ENCODE data around the gene CTTNBP2NL. TPM values are rescaled to one million over a fixed set of nuclear protein-coding genes. Genes with fewer than 3 reads are reported as not detected.
"Not testable (repeated sequence)": the region's sequence is repeated elsewhere in the genome, so short reads cannot be mapped to it uniquely, and the experiment has no call there.

CTTNBP2NL gene
- total RNA-seq, 3 donors from 2014 or later = 0.81 to 1.2 (median 1.1) TPM

DNA sequence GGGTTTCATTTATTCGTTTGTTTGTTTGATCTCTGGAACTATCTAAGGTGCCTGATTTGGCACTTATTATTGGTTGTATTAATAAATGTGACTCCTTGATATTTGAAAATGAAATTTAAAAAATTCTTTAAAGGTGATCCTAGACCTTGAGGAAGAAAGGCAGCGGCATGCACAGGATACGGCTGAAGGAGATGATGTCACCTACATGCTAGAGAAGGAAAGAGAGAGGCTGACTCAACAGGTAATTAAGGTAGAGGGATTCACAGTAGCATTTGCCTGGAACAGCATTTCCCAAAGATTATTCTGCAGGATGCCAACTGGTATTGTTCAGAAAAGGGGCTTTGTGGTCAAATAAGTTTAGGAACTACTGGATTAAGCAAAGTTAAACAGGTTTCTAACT lies 58.3 kb downstream of the CTTNBP2NL start:
- Mint-ChIP-seq H3K27me3 (ENCODE audit: low read depth) (peaks cover 5% of the 10 kb centered on the region), H3K4me3 (no peak overlapping the region), H3K36me3 (ENCODE audit: insufficient read depth) (no peaks in the 10 kb centered on the region), H3K4me1 (ENCODE audit: low read depth) (no peaks in the 10 kb centered on the region), H3K9me3 (no peaks in the 10 kb centered on the region)
- DNase-seq (no peak), ATAC-seq (no peak)

DNA sequence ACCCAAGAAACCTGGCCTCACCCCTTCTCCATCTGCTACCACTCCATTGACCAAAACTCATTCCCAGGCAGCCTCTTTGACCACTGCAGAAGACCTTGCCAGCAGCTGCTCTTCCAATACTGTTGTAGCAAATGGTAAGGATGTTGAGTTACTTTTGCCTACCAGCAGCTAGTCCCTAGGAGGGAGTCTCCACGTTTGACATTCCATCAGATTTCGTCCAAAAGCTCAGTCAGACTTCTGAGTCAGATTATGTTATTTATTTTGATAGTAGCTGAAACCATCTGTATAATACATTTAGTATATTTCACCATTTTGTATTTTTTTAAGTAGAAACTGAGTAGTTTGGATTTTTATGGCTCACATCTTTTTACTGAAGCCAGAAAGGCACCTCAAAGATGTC lies 61.2 kb downstream of the CTTNBP2NL start:
- peaks cover 5% of the 10 kb centered on the region for H3K27me3 Mint-ChIP-seq (ENCODE audit: low read depth)
- DNase-seq = no peak
- ATAC-seq = no peak
- H3K36me3 Mint-ChIP-seq (ENCODE audit: insufficient read depth) = no peaks in the 10 kb centered on the region
- H3K4me1 Mint-ChIP-seq (ENCODE audit: low read depth) = no peaks in the 10 kb centered on the region
- no peak overlapping the region for H3K4me3 Mint-ChIP-seq
- H3K9me3 Mint-ChIP-seq = no peaks in the 10 kb centered on the region

DNA sequence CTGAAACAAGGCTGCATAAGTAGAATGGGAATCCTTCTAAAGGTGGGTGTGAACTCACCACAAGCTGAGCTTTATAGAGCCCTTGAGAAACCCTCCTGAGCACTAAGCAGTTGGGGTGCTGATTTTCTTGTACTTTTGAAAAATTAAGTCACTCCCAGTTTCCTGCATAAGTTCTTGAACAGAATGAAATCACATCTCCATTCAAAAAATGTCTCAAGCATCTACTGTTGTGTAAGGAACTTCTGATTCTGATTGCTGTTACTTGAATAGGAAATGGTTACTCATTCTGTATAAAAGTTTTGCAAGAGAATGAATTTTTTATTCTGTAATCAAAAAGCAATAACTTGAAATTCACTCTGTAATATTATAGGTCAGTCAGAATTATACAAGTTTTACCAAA lies 61.9 kb downstream of the CTTNBP2NL start:
- H3K4me1 Mint-ChIP-seq (ENCODE audit: low read depth) = no peaks in the 10 kb centered on the region
- peaks cover 5% of the 10 kb centered on the region for H3K27me3 Mint-ChIP-seq (ENCODE audit: low read depth)
- H3K9me3 Mint-ChIP-seq = no peaks in the 10 kb centered on the region
- no peak for DNase-seq
- no peak for ATAC-seq
- H3K36me3 Mint-ChIP-seq (ENCODE audit: insufficient read depth) = no peaks in the 10 kb centered on the region
- no peak overlapping the region for H3K4me3 Mint-ChIP-seq

DNA sequence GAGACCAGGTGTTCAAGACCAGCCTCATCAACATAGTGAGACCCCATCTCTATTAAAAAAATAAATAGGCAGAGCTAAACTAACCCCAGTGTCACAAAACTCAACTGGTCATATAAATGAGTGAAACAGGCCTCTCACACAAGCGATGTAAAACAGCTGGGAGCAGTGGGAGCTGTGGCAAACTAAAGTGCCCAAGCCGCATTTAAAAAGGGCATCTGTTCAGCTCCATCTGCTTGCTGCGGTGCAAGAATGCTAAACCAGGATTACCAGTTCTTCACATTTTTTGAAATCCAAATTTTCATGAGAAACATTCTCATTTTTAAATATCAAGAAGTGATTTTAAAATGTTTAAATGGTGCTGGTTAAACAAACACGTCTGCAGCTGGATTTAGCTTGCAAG lies 62.7 kb downstream of the CTTNBP2NL start:
- Mint-ChIP-seq H3K4me1 (ENCODE audit: low read depth) (no peaks in the 10 kb centered on the region), H3K36me3 (ENCODE audit: insufficient read depth) (no peaks in the 10 kb centered on the region), H3K9me3 (no peaks in the 10 kb centered on the region), H3K4me3 (no peak overlapping the region), H3K27me3 (ENCODE audit: low read depth) (peaks cover 5% of the 10 kb centered on the region)
- no peak for DNase-seq
- ATAC-seq = no peak

DNA sequence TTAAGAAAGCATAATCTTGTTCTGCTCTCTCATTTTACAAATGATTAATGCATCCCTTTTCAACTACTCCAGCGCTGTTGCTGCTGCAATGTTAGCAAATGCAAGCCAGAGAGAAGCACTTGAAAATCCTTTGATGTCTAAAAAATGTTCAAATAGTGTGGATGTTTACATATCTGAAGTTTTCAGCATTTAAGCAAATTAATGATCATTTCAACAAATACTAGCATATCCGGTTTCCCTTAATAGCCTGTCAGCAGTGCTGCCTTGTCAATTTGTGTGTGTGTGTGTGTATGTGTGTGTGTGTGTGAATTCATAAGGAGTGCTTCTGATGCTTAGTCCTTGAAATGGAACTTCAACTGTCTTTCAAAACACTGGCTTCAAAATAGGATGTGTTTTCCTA lies 64.6 kb downstream of the CTTNBP2NL start:
- no peaks in the 10 kb centered on the region for H3K9me3 Mint-ChIP-seq

DNA sequence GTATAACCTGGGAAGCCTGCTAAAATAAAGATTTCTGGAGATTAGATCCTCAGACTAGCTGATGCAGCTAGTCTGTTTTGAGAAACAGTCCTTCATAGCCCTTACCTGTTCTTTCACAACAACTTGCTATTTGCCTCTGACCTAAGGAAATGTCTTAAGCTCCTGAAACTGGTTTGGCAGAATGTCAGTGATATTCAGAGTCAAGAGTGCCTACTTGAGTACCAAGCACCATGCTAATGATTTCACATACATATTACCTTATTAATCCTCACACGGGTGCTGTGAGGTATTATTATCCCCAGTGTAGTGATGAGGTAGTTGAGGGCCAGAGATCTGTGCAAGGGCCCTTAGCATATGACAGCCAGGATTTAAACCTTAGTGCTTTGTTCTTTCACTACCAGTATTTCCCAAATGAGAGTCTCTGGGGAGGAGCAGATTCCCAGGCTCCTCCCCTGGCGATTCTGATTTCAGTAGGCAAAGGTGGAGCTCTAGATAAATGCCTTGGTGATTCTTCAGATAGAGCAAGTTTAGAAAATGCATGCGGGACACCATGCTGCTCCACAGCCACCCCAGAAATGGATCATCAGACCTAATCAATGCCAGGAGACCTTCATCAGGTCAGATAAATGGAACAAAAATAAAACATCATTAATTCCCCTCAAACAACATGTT lies 65.3 kb downstream of the CTTNBP2NL start:
- Mint-ChIP-seq H3K27me3 (ENCODE audit: low read depth) (peaks cover 6% of the 10 kb centered on the region), H3K4me1 (ENCODE audit: low read depth) (peaks cover 7% of the 10 kb centered on the region), H3K36me3 (ENCODE audit: insufficient read depth) (no peaks in the 10 kb centered on the region), H3K9me3 (no peaks in the 10 kb centered on the region), H3K4me3 (no peak overlapping the region)
- no peak for DNase-seq
- no peak for ATAC-seq

More for the DNA sequence above, 64.6 kb downstream of the CTTNBP2NL start:
- no peak for DNase-seq
- peaks cover 6% of the 10 kb centered on the region for H3K27me3 Mint-ChIP-seq (ENCODE audit: low read depth)
- ATAC-seq = no peak
- peaks cover 1% of the 10 kb centered on the region for H3K4me1 Mint-ChIP-seq (ENCODE audit: low read depth)
- H3K36me3 Mint-ChIP-seq (ENCODE audit: insufficient read depth) = no peaks in the 10 kb centered on the region
- no peak overlapping the region for H3K4me3 Mint-ChIP-seq

DNA sequence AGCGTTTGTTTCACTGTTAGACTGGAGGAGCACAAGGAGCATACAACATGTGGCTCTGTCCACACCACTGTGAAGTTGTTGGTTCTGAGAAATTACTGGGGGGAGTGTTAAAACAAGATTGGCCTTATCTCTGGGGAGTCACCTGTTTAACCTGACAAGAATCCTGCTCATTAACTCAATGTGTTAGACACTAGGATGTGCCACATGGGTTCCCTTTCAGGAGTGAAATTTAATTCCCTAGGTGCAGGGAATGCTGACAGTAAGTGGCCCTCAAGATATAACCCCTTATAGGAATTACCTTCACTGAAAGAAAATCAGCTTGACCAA lies 66.9 kb downstream of the CTTNBP2NL start:
- no peak for ATAC-seq
- DNase-seq = no peak
- no peaks in the 10 kb centered on the region for H3K9me3 Mint-ChIP-seq
- peaks cover 7% of the 10 kb centered on the region for H3K4me1 Mint-ChIP-seq (ENCODE audit: low read depth)
- H3K36me3 Mint-ChIP-seq (ENCODE audit: insufficient read depth) = no peaks in the 10 kb centered on the region
- H3K27me3 Mint-ChIP-seq (ENCODE audit: low read depth) = peaks cover 2% of the 10 kb centered on the region
- H3K4me3 Mint-ChIP-seq = no peak overlapping the region

DNA sequence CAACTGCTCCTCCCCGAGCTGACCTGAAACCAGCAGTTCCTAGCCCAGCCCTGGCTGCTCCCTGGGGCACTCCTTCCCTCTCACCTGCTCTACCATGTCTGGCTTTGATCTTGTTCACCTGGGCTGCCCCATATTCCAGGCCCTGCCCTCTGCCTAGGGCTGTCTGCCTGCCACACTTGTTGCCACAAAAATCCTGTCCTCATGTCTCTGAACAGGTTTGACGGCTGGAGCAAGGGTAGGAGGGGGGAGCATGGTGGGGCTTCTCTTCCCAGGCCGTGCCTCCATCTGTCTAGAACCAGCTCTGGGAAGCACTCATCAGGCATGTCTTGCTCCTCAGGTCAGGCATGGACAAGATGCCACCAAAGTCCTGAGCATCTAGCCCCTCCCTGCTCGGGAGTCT lies 68.5 kb downstream of the CTTNBP2NL start:
- DNase-seq (no peak), ATAC-seq (no peak)
- no peak overlapping the region for H3K4me3 Mint-ChIP-seq
- peaks cover 7% of the 10 kb centered on the region for H3K4me1 Mint-ChIP-seq (ENCODE audit: low read depth)
- no peaks in the 10 kb centered on the region for H3K36me3 Mint-ChIP-seq (ENCODE audit: insufficient read depth)
- peaks cover 8% of the 10 kb centered on the region for H3K27me3 Mint-ChIP-seq (ENCODE audit: low read depth)
- H3K9me3 Mint-ChIP-seq = no peaks in the 10 kb centered on the region

DNA sequence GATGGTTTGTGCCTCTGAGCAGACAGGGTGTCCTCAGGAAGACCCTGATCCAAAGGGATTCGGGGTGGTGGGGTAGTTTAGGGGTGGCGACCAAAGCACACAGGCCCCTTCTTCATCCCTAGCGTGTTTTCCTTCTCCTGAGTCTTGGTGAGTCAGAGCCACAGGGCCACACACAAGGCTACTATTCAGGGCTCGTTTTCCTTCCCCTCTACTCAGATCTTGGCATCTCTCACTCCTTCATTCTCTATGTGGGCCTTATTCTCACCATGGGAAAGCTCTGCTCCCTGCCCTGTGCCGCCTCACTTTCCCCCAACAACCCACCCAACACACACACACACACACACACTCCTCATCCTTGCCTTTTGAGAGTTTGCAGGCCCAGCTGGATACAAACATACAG lies 69.1 kb downstream of the CTTNBP2NL start:
- no peak for DNase-seq
- peaks cover 7% of the 10 kb centered on the region for H3K4me1 Mint-ChIP-seq (ENCODE audit: low read depth)
- no peak for ATAC-seq
- peaks cover 12% of the 10 kb centered on the region for H3K27me3 Mint-ChIP-seq (ENCODE audit: low read depth)
- H3K9me3 Mint-ChIP-seq = no peaks in the 10 kb centered on the region
- no peak overlapping the region for H3K4me3 Mint-ChIP-seq
- H3K36me3 Mint-ChIP-seq (ENCODE audit: insufficient read depth) = no peaks in the 10 kb centered on the region

DNA sequence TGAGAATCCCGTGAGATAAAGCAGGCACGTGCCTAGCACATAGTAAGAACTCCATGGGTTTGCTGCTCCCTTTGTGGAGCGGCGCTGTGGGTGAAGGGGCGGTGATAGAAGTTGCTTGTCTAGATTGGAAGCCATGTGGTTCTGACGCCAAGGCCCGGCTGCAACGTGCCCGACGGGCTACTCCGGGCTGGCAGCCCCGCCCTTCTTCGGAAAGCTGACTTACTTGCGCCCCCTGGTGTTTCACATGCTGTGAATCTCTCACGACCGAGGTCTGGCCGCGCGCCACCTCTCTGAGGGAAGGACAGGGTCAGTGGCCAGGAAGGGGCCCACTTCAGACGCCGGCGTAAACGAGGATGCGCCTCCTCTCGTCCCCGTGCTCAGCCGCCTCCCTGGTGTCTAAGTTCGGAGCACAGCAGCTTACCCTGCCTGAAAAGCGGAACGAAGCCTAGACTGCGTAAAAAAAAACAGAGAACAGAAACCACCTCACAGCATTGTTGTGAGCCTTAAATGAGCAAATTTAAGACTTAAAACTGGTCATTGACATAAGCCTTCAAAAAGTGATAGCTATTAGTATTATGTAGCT lies 70.2 kb downstream of the CTTNBP2NL start:
- peak overlapping the region; percentile 82 for H3K4me3 Mint-ChIP-seq
- H3K4me1 Mint-ChIP-seq (ENCODE audit: low read depth) = peaks cover 7% of the 10 kb centered on the region
- peaks cover 19% of the 10 kb centered on the region for H3K27me3 Mint-ChIP-seq (ENCODE audit: low read depth)
- ATAC-seq (peak; percentile 97 to 98), DNase-seq (peak; percentile 84)
- H3K36me3 Mint-ChIP-seq (ENCODE audit: insufficient read depth) = no peaks in the 10 kb centered on the region
- no peaks in the 10 kb centered on the region for H3K9me3 Mint-ChIP-seq

DNA sequence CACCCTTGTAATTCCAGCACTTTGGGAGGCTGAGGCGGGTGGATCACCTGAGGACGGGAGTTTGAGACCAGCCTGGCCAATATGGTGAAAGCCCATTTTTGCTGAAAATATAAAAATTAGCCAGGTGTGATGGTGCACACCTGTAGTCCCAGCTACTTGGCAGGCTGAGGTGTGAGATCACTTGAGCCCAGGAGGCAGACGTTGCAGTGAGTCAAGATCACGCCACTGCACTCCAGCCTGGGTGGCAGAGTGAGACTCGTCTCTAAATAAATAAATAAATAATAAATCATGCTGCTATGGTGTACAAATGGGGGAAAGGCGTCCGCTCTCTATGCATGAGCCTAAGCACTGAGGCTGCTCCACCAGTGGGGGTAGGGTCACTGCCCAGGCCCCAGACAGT lies 74.3 kb downstream of the CTTNBP2NL start:
- H3K27me3 Mint-ChIP-seq (ENCODE audit: low read depth) = peaks cover 46% of the 10 kb centered on the region
- H3K4me3 Mint-ChIP-seq; H3K9me3 Mint-ChIP-seq; H3K36me3 Mint-ChIP-seq (ENCODE audit: insufficient read depth); H3K4me1 Mint-ChIP-seq (ENCODE audit: low read depth); DNase-seq; ATAC-seq: not testable (repeated sequence)

DNA sequence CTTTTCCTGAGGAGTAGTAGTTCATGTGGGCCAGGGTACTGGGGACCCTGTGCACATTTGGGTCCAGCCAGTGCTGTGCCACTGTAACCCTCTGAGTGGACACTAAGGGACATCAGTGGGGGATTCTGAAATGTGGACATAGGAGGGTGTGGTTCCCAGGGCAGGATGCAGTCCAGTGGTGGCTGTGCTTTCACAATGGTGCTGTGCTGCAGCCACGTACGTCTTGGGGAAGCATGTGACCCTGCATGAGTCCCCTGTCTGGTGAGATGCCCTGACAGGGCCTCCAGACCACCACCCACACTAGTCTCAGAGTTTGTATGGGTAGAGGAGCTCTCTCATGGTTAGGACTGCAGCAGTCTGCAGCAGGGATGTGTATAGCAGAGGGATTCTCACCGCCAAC lies 75.0 kb downstream of the CTTNBP2NL start:
- Mint-ChIP-seq H3K9me3 (no peaks in the 10 kb centered on the region), H3K27me3 (ENCODE audit: low read depth) (peaks cover 47% of the 10 kb centered on the region)
- ATAC-seq = no peak

DNA sequence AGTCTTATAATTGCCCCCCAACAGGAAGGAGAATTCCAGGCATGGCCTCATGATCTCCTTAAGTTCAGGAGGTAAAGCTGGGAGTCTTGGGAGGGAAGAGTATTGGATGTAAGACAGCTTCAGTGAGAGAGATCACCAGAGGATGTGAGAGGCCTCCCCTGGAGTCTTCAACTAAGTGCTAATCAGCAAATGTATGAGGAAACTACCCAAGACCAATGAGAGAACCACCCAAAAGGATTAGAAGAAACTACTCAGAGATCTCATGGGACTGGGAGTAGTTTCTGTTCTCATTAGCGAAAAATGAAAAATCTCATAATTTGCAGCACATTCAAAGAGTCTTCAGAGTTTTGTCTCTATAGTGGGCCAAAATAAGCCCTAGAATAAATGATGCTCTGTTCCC lies 76.1 kb downstream of the CTTNBP2NL start:
- no peak for ATAC-seq
- no peak for DNase-seq
- Mint-ChIP-seq H3K36me3 (ENCODE audit: insufficient read depth) (peaks cover 1% of the 10 kb centered on the region), H3K27me3 (ENCODE audit: low read depth) (peaks cover 47% of the 10 kb centered on the region), H3K9me3 (peaks cover 5% of the 10 kb centered on the region), H3K4me3 (no peak overlapping the region), H3K4me1 (ENCODE audit: low read depth) (no peaks in the 10 kb centered on the region)

More for the DNA sequence above, 75.0 kb downstream of the CTTNBP2NL start:
- peaks cover 4% of the 10 kb centered on the region for H3K4me1 Mint-ChIP-seq (ENCODE audit: low read depth)
- H3K36me3 Mint-ChIP-seq (ENCODE audit: insufficient read depth) = no peaks in the 10 kb centered on the region
- DNase-seq = no peak
- H3K4me3 Mint-ChIP-seq = no peak overlapping the region

DNA sequence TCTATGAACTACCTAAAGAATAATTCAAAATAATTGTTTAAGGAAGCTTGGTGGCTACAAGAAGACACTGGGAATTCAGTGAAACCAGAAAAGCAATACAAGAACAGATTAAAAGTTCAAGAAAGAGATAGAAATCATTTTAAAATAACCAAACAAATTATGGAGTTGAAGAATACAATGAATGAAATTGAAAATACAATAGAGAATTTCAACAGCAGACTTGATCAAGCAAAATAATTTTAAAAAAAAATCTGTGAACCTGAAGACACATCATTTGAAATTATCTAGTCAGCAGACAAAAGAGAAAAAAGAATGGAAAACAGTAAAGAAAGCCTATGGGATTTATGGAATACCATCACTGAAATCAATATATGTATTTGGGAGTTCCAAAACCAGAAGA lies 81.5 kb downstream of the CTTNBP2NL start:
- DNase-seq = no peak
- peaks cover 24% of the 10 kb centered on the region for H3K9me3 Mint-ChIP-seq
- peaks cover 31% of the 10 kb centered on the region for H3K27me3 Mint-ChIP-seq (ENCODE audit: low read depth)
- H3K4me1 Mint-ChIP-seq (ENCODE audit: low read depth) = no peaks in the 10 kb centered on the region
- ATAC-seq = no peak
- H3K4me3 Mint-ChIP-seq = no peak overlapping the region
- peaks cover 4% of the 10 kb centered on the region for H3K36me3 Mint-ChIP-seq (ENCODE audit: insufficient read depth)

DNA sequence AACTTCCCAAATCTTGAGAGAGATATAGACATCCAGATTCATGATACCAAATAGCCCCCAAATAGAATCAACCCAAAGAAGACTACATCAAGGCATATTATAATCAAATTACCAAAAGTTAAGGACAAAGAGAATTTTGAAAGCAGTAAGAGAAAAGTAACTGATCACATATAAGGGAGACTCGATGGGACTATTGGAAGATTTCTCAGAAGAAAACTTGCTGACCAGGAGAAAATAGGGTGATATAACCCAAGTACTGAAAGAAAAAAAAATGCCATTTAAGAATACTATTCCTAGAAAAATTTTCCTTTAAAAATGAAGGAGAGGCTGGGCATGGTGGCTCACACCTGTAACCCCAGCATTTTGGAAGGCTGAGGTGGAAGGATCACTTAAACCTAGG lies 82.3 kb downstream of the CTTNBP2NL start:
- H3K36me3 Mint-ChIP-seq (ENCODE audit: insufficient read depth) = peaks cover 4% of the 10 kb centered on the region
- H3K9me3 Mint-ChIP-seq = peaks cover 24% of the 10 kb centered on the region
- DNase-seq (no peak), ATAC-seq (no peak)
- H3K27me3 Mint-ChIP-seq (ENCODE audit: low read depth) = peaks cover 27% of the 10 kb centered on the region
- no peaks in the 10 kb centered on the region for H3K4me1 Mint-ChIP-seq (ENCODE audit: low read depth)
- H3K4me3 Mint-ChIP-seq = no peak overlapping the region
